MCF 10A (cell line): Measurements from ENCODE around the gene KRTAP3-3. TPM values are rescaled to one million over a fixed set of nuclear protein-coding genes. Genes with fewer than 3 reads are reported as not detected.
"Not testable (repeated sequence)": the region's sequence is repeated elsewhere in the genome, so short reads cannot be mapped to it uniquely, and the experiment has no call there.

Source experiments
- Bru-seq: library from RNA; stranded (reverse); fragments of 400-500 nt; gene quantifications from one replicate; lab custom pipeline; 2021; lab: Mats Ljungman, UMichigan
- BruChase-seq, 2 experiments: library from RNA; stranded (reverse); fragments of 400-500 nt; gene quantifications; one replicate each; lab custom pipeline; 2021; lab: Mats Ljungman, UMichigan
- BruUV-seq: library from RNA; stranded (reverse); fragments of 400-500 nt; replicated peaks from 2 replicates; lab custom pipeline; 2021; lab: Mats Ljungman, UMichigan
- CTCF ChIA-PET: fragments of 300-600 bp; sonication (Branson Sonifier 250); formaldehyde crosslinking; extraction: SDS; loops from one replicate; lab custom pipeline; 2021; ENCODE audit warnings: antibody characterized with exemption, inconsistent platforms; lab: Yijun Ruan, JAX
- POLR2A ChIA-PET: fragments of 300-600, 350-650 bp; sonication (Branson Sonifier 250); formaldehyde crosslinking; extraction: SDS; loops from one replicate; lab custom pipeline; 2020; ENCODE audit warnings: antibody characterized with exemption, inconsistent platforms; lab: Yijun Ruan, JAX
- DNase-seq: peaks from one replicate; pipeline ENCODE4 v3.0.0-alpha.2; 2018; ENCODE audit not compliant: unreplicated experiment
- H3K27ac Mint-ChIP-seq: one replicate; pipeline ENCODE4 v1.8.0; 2022; ENCODE audit warnings: mild to moderate bottlenecking, low read depth, mixed read lengths; ENCODE audit not compliant: unreplicated experiment
- H3K27me3 Mint-ChIP-seq: one replicate; pipeline ENCODE4 v1.8.0; 2022; ENCODE audit warnings: mixed read lengths; ENCODE audit not compliant: insufficient read depth, unreplicated experiment
- H3K36me3 Mint-ChIP-seq: one replicate; pipeline ENCODE4 v1.8.0; 2022; ENCODE audit warnings: mild to moderate bottlenecking, moderate library complexity, mixed read lengths; ENCODE audit not compliant: insufficient read depth, unreplicated experiment
- H3K4me1 Mint-ChIP-seq: one replicate; pipeline ENCODE4 v1.8.0; 2022; ENCODE audit warnings: mixed read lengths; ENCODE audit not compliant: insufficient read depth, unreplicated experiment
- H3K4me3 Mint-ChIP-seq: one replicate; pipeline ENCODE4 v1.8.0; 2022; ENCODE audit warnings: mild to moderate bottlenecking, moderate library complexity, mixed read lengths; ENCODE audit not compliant: unreplicated experiment
- H3K9me3 Mint-ChIP-seq: one replicate; pipeline ENCODE4 v1.8.0; 2022; ENCODE audit warnings: mixed read lengths; ENCODE audit not compliant: unreplicated experiment
- intact Hi-C: fragments of 100-400 bp; cut with micrococcal nuclease; formaldehyde crosslinking; loops from 2 replicates; pipeline ENCODE4 v1.14.1; 2022
- long read RNA-seq: library from polyadenylated mRNA; stranded (forward); transcript quantifications from one replicate; pipeline ENCODE4 v2.0.0, GENCODE V29; 2022
- total RNA-seq: library from RNA; stranded (reverse); gene quantifications from 2 replicates; pipeline ENCODE4 v1.2.3, GENCODE V29; 2022
- TF ChIP-seq, protein P1 (sequence below): fragments of 200-600 bp; IDR thresholded peaks from one replicate; pipeline ENCODE4 v1.8.0; 2022; ENCODE audit warnings: antibody characterized with exemption, mild to moderate bottlenecking; ENCODE audit not compliant: unreplicated experiment

The KRTAP3-3 gene
- total RNA-seq (not detected in 2 replicates), Bru-seq, nascent RNA (not detected), BruChase-seq, experiment 1, labeled RNA remaining after a 6-hour chase (not detected), BruChase-seq, experiment 2, labeled RNA remaining after a 2-hour chase (not detected)
- long read RNA-seq = 0 reads

DNA sequence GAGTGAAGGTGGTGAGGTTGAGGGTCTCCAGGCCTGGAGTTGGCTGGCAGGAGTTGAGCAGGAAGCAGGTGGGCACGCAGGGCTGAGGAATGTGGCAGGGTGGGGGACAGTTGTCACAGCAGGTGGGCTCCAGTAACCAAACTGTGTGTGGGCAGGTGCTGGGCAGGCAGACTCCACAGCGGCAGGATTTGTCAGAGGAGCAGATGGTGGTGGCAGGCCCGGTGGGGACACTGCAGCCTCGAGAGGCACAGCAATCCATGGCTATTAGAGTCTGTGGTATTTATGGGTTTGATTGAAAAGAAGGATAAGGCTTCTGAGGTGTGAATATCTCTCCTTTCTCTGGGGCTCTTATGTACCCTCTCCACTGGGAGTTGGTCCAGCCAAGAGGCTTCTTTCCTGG is at the start of gene KRTAP3-3:
Gene KRTAP3-3, minus strand, starts transcription at position 326 of the 400 bp plus-strand sequence. Its CDS starts 67 bp downstream, at position 259.
- POLR2A ChIA-PET = no interaction called here
- no TSS peak for BruUV-seq
- H3K9me3 Mint-ChIP-seq = no peaks in the 10 kb centered on the region
- TF ChIP-seq, protein P1, sequence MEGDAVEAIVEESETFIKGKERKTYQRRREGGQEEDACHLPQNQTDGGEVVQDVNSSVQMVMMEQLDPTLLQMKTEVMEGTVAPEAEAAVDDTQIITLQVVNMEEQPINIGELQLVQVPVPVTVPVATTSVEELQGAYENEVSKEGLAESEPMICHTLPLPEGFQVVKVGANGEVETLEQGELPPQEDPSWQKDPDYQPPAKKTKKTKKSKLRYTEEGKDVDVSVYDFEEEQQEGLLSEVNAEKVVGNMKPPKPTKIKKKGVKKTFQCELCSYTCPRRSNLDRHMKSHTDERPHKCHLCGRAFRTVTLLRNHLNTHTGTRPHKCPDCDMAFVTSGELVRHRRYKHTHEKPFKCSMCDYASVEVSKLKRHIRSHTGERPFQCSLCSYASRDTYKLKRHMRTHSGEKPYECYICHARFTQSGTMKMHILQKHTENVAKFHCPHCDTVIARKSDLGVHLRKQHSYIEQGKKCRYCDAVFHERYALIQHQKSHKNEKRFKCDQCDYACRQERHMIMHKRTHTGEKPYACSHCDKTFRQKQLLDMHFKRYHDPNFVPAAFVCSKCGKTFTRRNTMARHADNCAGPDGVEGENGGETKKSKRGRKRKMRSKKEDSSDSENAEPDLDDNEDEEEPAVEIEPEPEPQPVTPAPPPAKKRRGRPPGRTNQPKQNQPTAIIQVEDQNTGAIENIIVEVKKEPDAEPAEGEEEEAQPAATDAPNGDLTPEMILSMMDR = no peak
- CTCF ChIA-PET = no interaction called here
- no peaks in the 10 kb centered on the region for H3K4me1 Mint-ChIP-seq
- no peak within 1 kb of the TSS for H3K4me3 Mint-ChIP-seq
- H3K27me3 Mint-ChIP-seq = no peaks in the 10 kb centered on the region
- no peak within 1 kb of the TSS for H3K27ac Mint-ChIP-seq
- intact Hi-C loops = no loop called here
- DNase-seq = no peak
- no peaks in the 10 kb centered on the region for H3K36me3 Mint-ChIP-seq

DNA sequence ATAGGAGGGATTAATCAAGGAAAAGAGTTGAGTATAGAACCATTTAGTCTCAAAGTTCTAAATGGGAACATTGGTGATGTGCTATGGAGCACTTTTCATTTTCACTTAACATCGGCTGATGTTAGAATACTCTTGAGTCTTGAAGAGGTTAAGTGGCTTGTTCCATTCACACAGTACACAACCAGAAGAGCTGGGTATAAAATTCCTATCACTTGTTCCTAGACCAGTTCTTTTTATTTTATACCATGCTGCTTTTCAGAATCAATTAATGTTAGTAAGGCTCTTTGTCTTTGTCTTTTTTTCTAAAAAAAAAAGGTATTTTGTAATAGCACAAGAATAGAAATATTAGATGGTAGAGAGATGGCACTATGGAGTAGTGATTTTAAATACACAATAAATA is 49.0 kb upstream of the KRTAP3-3 start:
- H3K4me1 Mint-ChIP-seq = no peaks in the 10 kb centered on the region
- CTCF ChIA-PET = no interaction called here
- DNase-seq = no peak
- intact Hi-C loops = no loop called here
- no TSS peak for BruUV-seq
- H3K36me3 Mint-ChIP-seq = no peaks in the 10 kb centered on the region
- H3K27ac Mint-ChIP-seq = no peak overlapping the region
- TF ChIP-seq, protein P1 = no peak
- H3K27me3 Mint-ChIP-seq = no peaks in the 10 kb centered on the region
- POLR2A ChIA-PET = no interaction called here
- H3K4me3 Mint-ChIP-seq = no peak overlapping the region
- peaks cover 6% of the 10 kb centered on the region for H3K9me3 Mint-ChIP-seq

DNA sequence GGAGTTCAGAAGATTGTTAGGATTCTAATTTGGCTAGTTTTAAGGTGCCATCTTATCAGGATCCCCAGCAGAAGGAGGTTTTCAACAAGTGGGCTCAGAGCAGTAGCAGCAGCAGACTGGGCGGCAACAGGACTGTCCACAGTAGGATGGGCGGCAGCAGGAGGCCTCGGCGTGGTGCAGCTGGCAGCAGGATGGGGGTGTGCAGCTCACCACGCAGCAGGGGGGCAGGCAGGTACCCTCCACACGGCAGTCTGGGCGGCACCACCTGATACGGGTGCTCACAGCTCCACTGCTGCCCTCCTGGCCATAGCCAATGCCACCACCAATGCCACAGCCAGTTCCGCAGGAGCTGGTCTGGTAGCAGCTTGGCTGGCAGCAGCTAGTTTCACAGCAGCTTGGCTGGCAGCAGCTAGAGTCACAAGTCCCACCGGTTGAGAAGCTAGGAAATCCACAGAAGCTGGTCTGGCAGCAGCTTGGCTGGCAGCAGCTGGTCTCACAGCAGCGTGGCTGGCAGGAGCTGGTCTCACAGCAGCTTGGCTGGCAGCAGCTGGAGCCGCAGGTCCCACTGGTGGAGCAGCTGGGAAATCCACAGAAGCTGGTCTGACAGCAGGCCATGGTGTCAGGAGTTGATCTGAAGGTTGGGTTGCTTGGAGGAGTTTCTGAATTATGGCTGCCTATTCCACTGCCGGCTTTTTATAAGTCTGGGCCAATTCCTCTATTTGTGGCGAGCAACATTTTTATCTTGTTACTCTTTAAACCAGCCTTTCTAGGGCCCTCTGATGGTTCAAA is 47.0 kb upstream of the KRTAP3-3 start, which contains the start of gene KRTAP1-1:
Gene KRTAP1-1, minus strand, starts transcription at position 668 of the 789 bp plus-strand sequence. Its CDS starts 53 bp downstream, at position 615.
- H3K27me3 Mint-ChIP-seq = not testable (repeated sequence)

DNA sequence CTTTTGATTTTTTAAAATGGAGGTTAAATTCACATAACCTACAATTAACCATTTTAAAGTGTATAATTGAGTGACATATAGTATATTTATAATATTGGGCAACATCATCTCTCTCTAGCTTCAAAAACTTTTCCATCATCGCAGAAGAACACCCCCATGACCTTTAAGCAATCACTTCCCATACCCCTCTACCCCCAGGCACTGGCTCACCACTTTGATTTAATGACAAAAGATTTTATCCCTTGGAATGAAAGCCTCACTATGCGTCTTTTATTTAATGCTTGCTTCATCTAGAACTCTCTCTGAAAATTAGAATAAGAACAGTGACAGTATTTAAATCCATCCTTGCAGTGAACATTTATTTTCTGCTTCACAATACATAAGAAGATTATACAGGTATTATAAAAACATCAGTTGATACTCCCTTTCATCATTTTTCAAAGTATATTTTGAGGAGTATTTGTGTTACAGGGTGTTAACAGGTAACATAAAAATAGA is 43.9 kb upstream of the KRTAP3-3 start:
- BruUV-seq = no TSS peak
- H3K9me3 Mint-ChIP-seq = no peaks in the 10 kb centered on the region
- no peaks in the 10 kb centered on the region for H3K36me3 Mint-ChIP-seq
- no peak overlapping the region for H3K27ac Mint-ChIP-seq
- H3K4me1 Mint-ChIP-seq = no peaks in the 10 kb centered on the region
- no peak for DNase-seq
- no peak overlapping the region for H3K4me3 Mint-ChIP-seq
- TF ChIP-seq, protein P1 = no peak
- intact Hi-C loops = no loop called here
- ChIA-PET POLR2A (interaction anchor here (0.6 kb wide), 1 partner anchor 128 kb away, joined by 3 read pairs; no protein-coding TSS in a partner anchor), CTCF (no interaction called here)
- no peaks in the 10 kb centered on the region for H3K27me3 Mint-ChIP-seq

More for the DNA sequence above, 47.0 kb upstream of the KRTAP3-3 start, which contains the start of gene KRTAP1-1:
- BruUV-seq, H3K4me3 Mint-ChIP-seq, CTCF ChIA-PET, H3K9me3 Mint-ChIP-seq, H3K27ac Mint-ChIP-seq, H3K4me1 Mint-ChIP-seq, H3K36me3 Mint-ChIP-seq, DNase-seq, intact Hi-C loops: not testable (repeated sequence)
- POLR2A ChIA-PET = interaction anchor here (0.6 to 0.7 kb wide), 2 partner anchors 12 to 125 kb away, joined by 3 read pairs; no protein-coding TSS in a partner anchor

DNA sequence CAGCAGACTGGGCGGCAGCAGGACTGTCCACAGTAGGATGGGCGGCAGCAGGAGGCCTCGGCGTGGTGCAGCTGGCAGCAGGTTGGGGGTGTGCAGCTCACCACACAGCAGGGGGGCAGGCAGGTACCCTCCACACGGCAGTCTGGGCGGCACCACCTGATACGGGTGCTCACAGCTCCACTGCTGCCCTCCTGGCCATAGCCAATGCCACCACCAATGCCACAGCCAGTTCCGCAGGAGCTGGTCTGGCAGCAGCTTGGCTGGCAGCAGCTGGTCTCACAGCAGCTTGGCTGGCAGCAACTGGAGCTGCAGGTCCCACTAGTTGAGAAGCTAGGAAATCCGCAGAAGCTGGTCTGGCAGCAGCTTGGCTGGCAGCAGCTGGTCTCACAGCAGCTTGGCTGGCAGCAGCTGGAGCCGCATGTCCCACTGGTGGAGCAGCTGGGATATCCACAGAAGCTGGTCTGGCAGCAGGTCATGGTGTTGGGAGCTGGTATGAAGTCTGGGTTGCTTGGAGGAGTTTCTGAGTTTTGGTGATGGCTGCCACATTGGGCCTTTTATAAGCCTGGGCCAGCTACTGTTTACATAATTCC is 40.5 kb upstream of the KRTAP3-3 start, which contains the start of gene KRTAP1-3:
Gene KRTAP1-3, minus strand, starts transcription at position 529 of the 590 bp plus-strand sequence. Its CDS starts 53 bp downstream, at position 476.
- H3K36me3 Mint-ChIP-seq, H3K27me3 Mint-ChIP-seq, H3K27ac Mint-ChIP-seq, H3K4me1 Mint-ChIP-seq, intact Hi-C loops, H3K4me3 Mint-ChIP-seq, BruUV-seq, DNase-seq, H3K9me3 Mint-ChIP-seq: not testable (repeated sequence)
- POLR2A ChIA-PET = interaction anchor here (0.7 kb wide), 1 partner anchor 644 kb away, joined by 4 read pairs; no protein-coding TSS in a partner anchor
- CTCF ChIA-PET = interaction anchor here (0.6 kb wide), 1 partner anchor 227 kb away, joined by 3 read pairs; no protein-coding TSS in a partner anchor
